ENCODE data around the gene CCDC116.

Gene CCDC116

GRCh38 chr22:21623648-21623970 is 9.0 kb upstream of the CCDC116 start:
- no peak for TF ChIP-seq CTCF (IDR thresholded peaks at IDR 0.05; ENCODE audit: low read length, missing control alignments)
- H3K4me3 ChIP-seq (replicated peaks; ENCODE audit: low read depth, low read length) = no peak overlapping the region
- no peak for DNase-seq (ENCODE audit: low read depth)

GRCh38 chr22:21624120-21624879 is 8.3 kb upstream of the CCDC116 start:
- peak; percentile 21 for DNase-seq (ENCODE audit: low read depth)
- TF ChIP-seq CTCF (IDR thresholded peaks at IDR 0.05; ENCODE audit: low read length, missing control alignments) = peak; percentile 55
- no peak overlapping the region for H3K4me3 ChIP-seq (replicated peaks; ENCODE audit: low read depth, low read length)

GRCh38 chr22:21624880-21625791 is 7.4 kb upstream of the CCDC116 start:
- no peak for DNase-seq (ENCODE audit: low read depth)
- TF ChIP-seq CTCF (IDR thresholded peaks at IDR 0.05; ENCODE audit: low read length, missing control alignments) = no peak

GRCh38 chr22:21626073-21626734 is 6.4 kb upstream of the CCDC116 start:
- DNase-seq (ENCODE audit: low read depth) = no peak
- no peak overlapping the region for H3K4me3 ChIP-seq (replicated peaks; ENCODE audit: low read depth, low read length)
- TF ChIP-seq CTCF (IDR thresholded peaks at IDR 0.05; ENCODE audit: low read length, missing control alignments) = no peak

More at GRCh38 chr22:21624880-21625791, 7.4 kb upstream of the CCDC116 start:
- H3K4me3 ChIP-seq (replicated peaks; ENCODE audit: low read depth, low read length) = no peak overlapping the region

GRCh38 chr22:21626735-21627469 is 5.7 kb upstream of the CCDC116 start:
- H3K4me3 ChIP-seq (replicated peaks; ENCODE audit: low read depth, low read length) = no peak overlapping the region
- TF ChIP-seq CTCF (IDR thresholded peaks at IDR 0.05; ENCODE audit: low read length, missing control alignments) = no peak
- DNase-seq (ENCODE audit: low read depth) = no peak

Data from fibroblast of pulmonary artery (primary cell).